GM23338 (cell line): ENCODE measurements around the gene CLEC7A. TPM values are rescaled to one million over a fixed set of nuclear protein-coding genes. Genes with fewer than 3 reads are reported as not detected.

Experiments
- ATAC-seq: fragments of 200-7000 bp; cut with Tn5 transposase; 3 replicates; pipeline ENCODE4 v1.9.1; 2020
- DNase-seq: peaks from one replicate; pipeline ENCODE4 v3.0.0-alpha.2; 2015; ENCODE audit warnings: low spot score
- H2AFZ ChIP-seq: fragments of 200-600 bp; sonication (generic); 2 replicates; pipeline ENCODE4 v1.8.0; 2016; ENCODE audit warnings: antibody characterized with exemption, mild to moderate bottlenecking, moderate library complexity
- H3F3A ChIP-seq: fragments of 200-600 bp; sonication (generic); replicated peaks from 2 replicates; pipeline ENCODE4 v1.8.0; 2017; ENCODE audit warnings: antibody characterized with exemption, mixed run types, low read depth
- H3K27ac ChIP-seq: fragments of 200-600 bp; sonication (generic); 2 replicates; pipeline ENCODE4 v1.6.1; 2016; ENCODE audit warnings: low read depth
- H3K27me3 ChIP-seq: fragments of 200-600 bp; sonication (generic); 2 replicates; pipeline ENCODE4 v1.8.0; 2016; ENCODE audit warnings: mild to moderate bottlenecking, mixed run types, moderate library complexity; ENCODE audit not compliant: insufficient read depth
- H3K36me3 ChIP-seq: fragments of 200-600 bp; sonication (generic); 2 replicates; pipeline ENCODE4 v1.8.0; 2016; ENCODE audit warnings: mild to moderate bottlenecking; ENCODE audit not compliant: insufficient read depth
- H3K4me1 ChIP-seq: fragments of 200-600 bp; sonication (generic); 2 replicates; pipeline ENCODE4 v1.8.0; 2016; ENCODE audit warnings: mild to moderate bottlenecking, moderate library complexity; ENCODE audit not compliant: insufficient read depth
- H3K4me2 ChIP-seq: fragments of 200-600 bp; sonication (generic); 2 replicates; pipeline ENCODE4 v1.7.1; 2017; ENCODE audit warnings: mixed run types
- H3K4me3 ChIP-seq: fragments of 200-600 bp; sonication (generic); 2 replicates; pipeline ENCODE4 v1.6.1; 2016; ENCODE audit warnings: mixed run types
- H3K79me2 ChIP-seq: fragments of 200-600 bp; sonication (generic); replicated peaks from 2 replicates; pipeline ENCODE4 v1.8.0; 2017; ENCODE audit warnings: mild to moderate bottlenecking; ENCODE audit not compliant: insufficient read depth
- H3K9me2 ChIP-seq: fragments of 200-600 bp; sonication (generic); 2 replicates; pipeline ENCODE4 v1.8.0; 2017; ENCODE audit not compliant: insufficient read depth
- H4K20me1 ChIP-seq: fragments of 200-600 bp; sonication (generic); replicated peaks from 2 replicates; pipeline ENCODE4 v1.8.0; 2017; ENCODE audit warnings: mild to moderate bottlenecking; ENCODE audit not compliant: insufficient read depth
- H3K27ac Mint-ChIP-seq: 2 replicates; pipeline ENCODE4 v1.8.0; 2020; ENCODE audit warnings: inconsistent platforms, mild to moderate bottlenecking, moderate library complexity, mixed read lengths
- H3K27me3 Mint-ChIP-seq: 3 replicates; pipeline ENCODE4 v1.8.0; 2022; ENCODE audit warnings: low read depth, mild to moderate bottlenecking, moderate library complexity, mixed read lengths, inconsistent platforms; ENCODE audit not compliant: insufficient read depth, poor library complexity
- H3K36me3 Mint-ChIP-seq: 3 replicates; pipeline ENCODE4 v1.8.0; 2021; ENCODE audit warnings: low read depth, mild to moderate bottlenecking, inconsistent platforms, moderate library complexity, mixed read lengths
- H3K4me1 Mint-ChIP-seq: 3 replicates; pipeline ENCODE4 v1.8.0; 2020; ENCODE audit warnings: mild to moderate bottlenecking, inconsistent platforms, mixed read lengths
- H3K4me3 Mint-ChIP-seq: 3 replicates; pipeline ENCODE4 v1.8.0; 2021; ENCODE audit warnings: moderate library complexity, mild to moderate bottlenecking, inconsistent platforms, mixed read lengths
- H3K9me3 Mint-ChIP-seq: 3 replicates; pipeline ENCODE4 v1.8.0; 2020; ENCODE audit warnings: moderate library complexity, mild to moderate bottlenecking, inconsistent platforms, mixed read lengths
- CREB1 ChIP-seq: fragments of 250-450 bp; sonication (Bioruptor Pico); IDR thresholded peaks from 2 replicates; pipeline ENCODE4 v1.5.0; 2020; ENCODE audit warnings: low read depth, mild to moderate bottlenecking, moderate library complexity
- CTCF ChIP-seq, 2 experiments: fragments of 200-600 bp in 1 of 2; sonication (generic) in 1 of 2; conservative IDR thresholded peaks; 2 replicates each; pipeline versions ENCODE4 v1.5.1 to v1.6.1; 2016 to 2017; ENCODE audit warnings: antibody characterized with exemption in 2 of 2, low read depth in 2 of 2, mild to moderate bottlenecking in 2 of 2, moderate library complexity in 1 of 2
- JUNB ChIP-seq: IDR thresholded peaks from one replicate; pipeline ENCODE4 v1.6.1; 2016; ENCODE audit warnings: antibody characterized with exemption; ENCODE audit not compliant: unreplicated experiment
- NANOG ChIP-seq: IDR thresholded peaks from 2 replicates; pipeline ENCODE4 v1.6.1; 2016; ENCODE audit warnings: antibody characterized with exemption, borderline replicate concordance
- POLR2AphosphoS5 ChIP-seq: IDR thresholded peaks from 2 replicates; pipeline ENCODE4 v1.6.1; 2016; ENCODE audit warnings: antibody characterized with exemption, low read depth
- ZNF114 ChIP-seq: fragments of 250-450 bp; sonication (Bioruptor Pico); IDR thresholded peaks from 2 replicates; pipeline ENCODE4 v1.5.0; 2020; ENCODE audit warnings: mild to moderate bottlenecking, moderate library complexity
- polyA plus RNA-seq: library from polyadenylated mRNA; unstranded; fragments of >200 nt; fragmentation: Nextera tagmentation; extraction: Ambion mirVana; gene quantifications from 2 replicates; pipeline ENCODE4 v1.2.1, GENCODE V29; 2016
- total RNA-seq: library from RNA; depleted of rRNA; stranded (reverse); fragments of >200 nt; shearing (Covaris generic); gene quantifications from 2 replicates; pipeline ENCODE4 v1.2.3, GENCODE V29; 2014
- TF ChIP-seq, protein P1 (sequence below): IDR thresholded peaks from one replicate; pipeline ENCODE4 v1.6.1; 2018; ENCODE audit warnings: antibody characterized with exemption; ENCODE audit not compliant: unreplicated experiment

CLEC7A gene
- total and polyA plus RNA-seq, 2 experiments from 2014 or later, result 0.39 TPM; not detected in 1

DNA sequence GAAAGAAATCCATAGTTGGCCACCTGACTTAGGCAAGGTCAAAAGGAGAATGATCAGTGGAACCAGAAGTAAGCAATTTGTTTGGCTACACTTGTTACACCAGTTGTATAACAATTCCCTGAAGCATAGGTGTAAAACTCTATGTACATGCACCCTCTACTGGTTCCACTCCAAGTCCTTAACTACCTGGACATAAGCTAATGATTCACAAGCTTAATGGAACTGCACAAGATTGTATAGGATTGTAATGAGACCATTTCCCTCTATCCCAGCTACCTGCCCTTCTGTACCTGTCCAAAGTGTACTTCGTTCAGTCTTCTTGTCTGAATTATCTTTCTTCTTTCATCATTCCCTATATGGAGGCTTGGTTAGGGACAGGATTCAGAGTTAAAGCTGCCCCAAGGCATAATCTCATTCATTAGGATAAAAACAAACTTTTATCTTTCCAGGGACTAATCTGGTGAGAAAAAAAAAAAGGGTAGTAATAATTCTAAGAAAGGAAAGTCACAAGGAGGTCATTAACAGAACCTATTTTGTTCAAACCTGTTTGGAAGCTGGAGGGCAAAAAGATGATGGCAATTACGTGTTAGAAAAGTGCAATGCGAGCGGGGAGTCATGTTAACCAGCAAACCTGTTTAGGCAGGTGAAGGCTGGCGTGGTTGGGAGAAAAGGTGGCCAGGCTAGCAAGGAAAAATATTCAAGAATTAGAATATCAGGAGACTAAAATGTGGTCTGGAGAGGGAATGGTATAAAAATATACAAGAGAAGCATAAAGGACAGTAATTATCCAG is 46.0 kb upstream of the CLEC7A start:
- ATAC-seq, result no peak
- no peaks in the 10 kb centered on the region for H3K27me3 Mint-ChIP-seq
- H3K4me3 Mint-ChIP-seq, result no peak overlapping the region
- Histone ChIP-seq H3F3A (no peaks in the 10 kb centered on the region), H3K4me2 (no peak overlapping the region), H3K79me2 (no peaks in the 10 kb centered on the region), H3K27ac (no peak overlapping the region), H3K36me3 (no peaks in the 10 kb centered on the region), H3K9me2 (no peaks in the 10 kb centered on the region), H3K4me3 (no peak overlapping the region), H3K4me1 (no peaks in the 10 kb centered on the region), H2AFZ (no peak overlapping the region), H3K27me3 (no peaks in the 10 kb centered on the region), H4K20me1 (no peaks in the 10 kb centered on the region)
- H3K36me3 Mint-ChIP-seq, result no peaks in the 10 kb centered on the region
- no peaks in the 10 kb centered on the region for H3K9me3 Mint-ChIP-seq
- peaks cover 4% of the 10 kb centered on the region; the same call in 2 of the 3 replicates for H3K4me1 Mint-ChIP-seq
- no peak for TF ChIP-seq ZNF114 (CRISPR knock-in tag)
- no peak for TF ChIP-seq CREB1 (CRISPR knock-in tag)
- no peak for TF ChIP-seq JUNB
- TF ChIP-seq CTCF (conservative IDR thresholded peaks at IDR 0.05; ENCODE audit: low read depth in 2 of 2), result peak in 1 of 2 experiments; percentile 19; a peak in 1 of 4 replicates
- DNase-seq, result no peak
- H3K27ac Mint-ChIP-seq, result no peak overlapping the region

- no peaks in the 10 kb centered on the region for H3K79me2 ChIP-seq
- no peaks in the 10 kb centered on the region for H3K27me3 ChIP-seq
- H3K4me3 ChIP-seq, result no peak overlapping the region
- TF ChIP-seq, protein P1, sequence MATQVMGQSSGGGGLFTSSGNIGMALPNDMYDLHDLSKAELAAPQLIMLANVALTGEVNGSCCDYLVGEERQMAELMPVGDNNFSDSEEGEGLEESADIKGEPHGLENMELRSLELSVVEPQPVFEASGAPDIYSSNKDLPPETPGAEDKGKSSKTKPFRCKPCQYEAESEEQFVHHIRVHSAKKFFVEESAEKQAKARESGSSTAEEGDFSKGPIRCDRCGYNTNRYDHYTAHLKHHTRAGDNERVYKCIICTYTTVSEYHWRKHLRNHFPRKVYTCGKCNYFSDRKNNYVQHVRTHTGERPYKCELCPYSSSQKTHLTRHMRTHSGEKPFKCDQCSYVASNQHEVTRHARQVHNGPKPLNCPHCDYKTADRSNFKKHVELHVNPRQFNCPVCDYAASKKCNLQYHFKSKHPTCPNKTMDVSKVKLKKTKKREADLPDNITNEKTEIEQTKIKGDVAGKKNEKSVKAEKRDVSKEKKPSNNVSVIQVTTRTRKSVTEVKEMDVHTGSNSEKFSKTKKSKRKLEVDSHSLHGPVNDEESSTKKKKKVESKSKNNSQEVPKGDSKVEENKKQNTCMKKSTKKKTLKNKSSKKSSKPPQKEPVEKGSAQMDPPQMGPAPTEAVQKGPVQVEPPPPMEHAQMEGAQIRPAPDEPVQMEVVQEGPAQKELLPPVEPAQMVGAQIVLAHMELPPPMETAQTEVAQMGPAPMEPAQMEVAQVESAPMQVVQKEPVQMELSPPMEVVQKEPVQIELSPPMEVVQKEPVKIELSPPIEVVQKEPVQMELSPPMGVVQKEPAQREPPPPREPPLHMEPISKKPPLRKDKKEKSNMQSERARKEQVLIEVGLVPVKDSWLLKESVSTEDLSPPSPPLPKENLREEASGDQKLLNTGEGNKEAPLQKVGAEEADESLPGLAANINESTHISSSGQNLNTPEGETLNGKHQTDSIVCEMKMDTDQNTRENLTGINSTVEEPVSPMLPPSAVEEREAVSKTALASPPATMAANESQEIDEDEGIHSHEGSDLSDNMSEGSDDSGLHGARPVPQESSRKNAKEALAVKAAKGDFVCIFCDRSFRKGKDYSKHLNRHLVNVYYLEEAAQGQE, result no peak
- TF ChIP-seq POLR2AphosphoS5 (no peak), CREB1 (CRISPR knock-in tag) (no peak), CTCF (conservative IDR thresholded peaks at IDR 0.05; ENCODE audit: low read depth in 2 of 2) (no peak), NANOG (no peak)
- Mint-ChIP-seq H3K4me3 (no peak overlapping the region), H3K27ac (no peak overlapping the region), H3K36me3 (no peaks in the 10 kb centered on the region), H3K27me3 (no peaks in the 10 kb centered on the region), H3K9me3 (no peaks in the 10 kb centered on the region), H3K4me1 (peaks cover 4% of the 10 kb centered on the region; the same call in 2 of the 3 replicates)
- no peaks in the 10 kb centered on the region for H3F3A ChIP-seq
- ATAC-seq (no peak), DNase-seq (no peak)
- H3K4me2 ChIP-seq, result no peak overlapping the region
- H3K36me3 ChIP-seq, result no peaks in the 10 kb centered on the region
- H3K27ac ChIP-seq, result no peak overlapping the region
- H3K9me2 ChIP-seq, result no peaks in the 10 kb centered on the region
- H3K4me1 ChIP-seq, result no peaks in the 10 kb centered on the region
- H2AFZ ChIP-seq, result no peak overlapping the region
- no peaks in the 10 kb centered on the region for H4K20me1 ChIP-seq
Observed at GRCh38 chr12:10174986-10175614, 45.1 kb upstream of the CLEC7A start.
